HG03469 (cell line): Measurements from ENCODE around the gene BCKDHB.

Experiments used
- ATAC-seq: cut with Tn5 transposase; IDR thresholded peaks from one replicate; pipeline ENCODE4 v1.9.1; 2021; ENCODE audit warnings: mild to moderate bottlenecking, moderate library complexity, moderate number of reproducible peaks; ENCODE audit not compliant: unreplicated experiment

The BCKDHB gene

GRCh38 chr6:80366051-80366450, 259.6 kb downstream of the BCKDHB start:
- no peak for ATAC-seq

DNA sequence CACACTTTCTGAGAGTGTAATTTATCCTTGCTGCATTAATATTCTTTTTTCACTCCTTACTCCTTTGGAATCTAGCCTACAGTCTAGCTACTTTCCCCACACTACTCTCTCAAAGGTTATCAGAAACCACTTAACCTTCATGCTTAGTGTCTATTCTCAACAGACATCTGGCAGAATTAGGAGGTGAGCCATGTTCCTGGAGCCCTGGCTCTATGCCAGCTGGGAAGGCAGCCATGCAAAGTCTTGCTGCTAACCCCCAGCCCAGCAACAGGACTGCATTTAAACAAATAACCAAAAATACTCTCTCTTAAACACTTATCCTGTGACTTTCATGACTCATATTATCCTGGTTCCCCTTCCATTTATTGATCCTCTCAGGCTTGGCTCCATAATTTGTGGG, 260.2 kb downstream of the BCKDHB start:
- no peak for ATAC-seq

GRCh38 chr6:80376411-80376810, 269.9 kb downstream of the BCKDHB start:
- ATAC-seq, result no peak

DNA sequence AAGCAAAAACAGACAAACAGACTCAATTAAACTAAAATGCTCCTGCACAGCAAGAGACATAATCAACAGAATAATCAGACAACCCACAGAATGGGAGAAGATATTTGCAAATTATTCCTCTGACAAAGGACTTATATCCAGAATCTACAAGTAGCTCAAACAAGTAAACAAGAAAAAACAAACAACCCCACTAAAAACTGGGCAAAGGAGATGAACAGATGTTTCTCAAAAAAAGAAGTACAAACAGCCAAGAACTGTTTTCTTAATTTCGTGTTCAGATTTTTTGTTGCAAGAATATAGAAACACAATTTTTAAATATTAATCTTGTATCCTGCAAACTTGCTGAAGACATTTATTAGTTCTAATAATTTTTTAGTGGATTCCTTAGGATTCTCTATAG, 274.1 kb downstream of the BCKDHB start:
- no peak for ATAC-seq

GRCh38 chr6:80382811-80383210, 276.3 kb downstream of the BCKDHB start:
- no peak for ATAC-seq

GRCh38 chr6:80388507-80388906, 282.0 kb downstream of the BCKDHB start:
- ATAC-seq, result no peak
